ENCODE results near the gene IFNA2.
"Not testable (repeated sequence)": the region's sequence is repeated elsewhere in the genome, so short reads cannot be mapped to it uniquely, and the experiment has no call there.

IFNA2 gene

GRCh38 chr9:21381448-21382339 is 3.5 kb downstream of the IFNA2 start:
- no peak for DNase-seq

- DNase-seq: not testable (repeated sequence)
These were observed 13.7 kb downstream of the IFNA2 start for GRCh38 chr9:21371467-21371866.

GRCh38 chr9:21367957-21368356 is 17.2 kb downstream of the IFNA2 start, which contains the start of gene IFNA13:
IFNA13 (minus strand) TSS chr9:21368057; CDS start chr9:21368010, 47 bp downstream.
- DNase-seq: no peak

- not testable (repeated sequence) for DNase-seq
These were observed 18.0 kb downstream of the IFNA2 start for GRCh38 chr9:21367169-21367568.

- DNase-seq: no peak
These were observed 22.9 kb downstream of the IFNA2 start for GRCh38 chr9:21362287-21362686.

- DNase-seq: no peak
These were observed 27.4 kb downstream of the IFNA2 start for GRCh38 chr9:21357479-21358460.

GRCh38 chr9:21350787-21351186 is 34.4 kb downstream of the IFNA2 start, which contains the start of gene IFNA6:
IFNA6 (minus strand) TSS chr9:21350887; CDS start chr9:21350887, 0 bp downstream.
- DNase-seq: no peak

- DNase-seq: no peak
These were observed 36.7 kb downstream of the IFNA2 start for GRCh38 chr9:21348430-21348970.

- DNase-seq: no peak
These were observed 44.5 kb downstream of the IFNA2 start for GRCh38 chr9:21340735-21341134.

- no peak for DNase-seq
These were observed 48.7 kb downstream of the IFNA2 start for GRCh38 chr9:21336457-21336856.

- peak; percentile 90 for DNase-seq
These were observed 50.2 kb downstream of the IFNA2 start, which contains the start of gene KLHL9 for GRCh38 chr9:21334701-21335632. KLHL9 (minus strand) TSS chr9:21335404; CDS start chr9:21334859, 545 bp downstream.

Data from KG1 (cell line).